SK-N-SH treated with all-trans-retinoic acid at 6 μM for 48 hours (cell line): ENCODE results near the gene OR2D3.

Source experiments
- PPARA ChIP-seq: fragments of 250-450 bp; sonication (Bioruptor Pico); IDR thresholded peaks from 2 replicates; pipeline ENCODE4 v1.5.0; 2020; ENCODE audit warnings: mild to moderate bottlenecking, borderline replicate concordance
- RARB ChIP-seq: fragments of 250-450 bp; sonication (Bioruptor Pico); IDR thresholded peaks from 2 replicates; pipeline ENCODE4 v1.8.0; 2021; ENCODE audit warnings: mild to moderate bottlenecking, moderate library complexity
- ZNF8 ChIP-seq: fragments of 450-650 bp; formaldehyde crosslinking; IDR thresholded peaks from 2 replicates; pipeline ENCODE4 v1.5.0; 2020; ENCODE audit warnings: mild to moderate bottlenecking, moderate library complexity

DNA sequence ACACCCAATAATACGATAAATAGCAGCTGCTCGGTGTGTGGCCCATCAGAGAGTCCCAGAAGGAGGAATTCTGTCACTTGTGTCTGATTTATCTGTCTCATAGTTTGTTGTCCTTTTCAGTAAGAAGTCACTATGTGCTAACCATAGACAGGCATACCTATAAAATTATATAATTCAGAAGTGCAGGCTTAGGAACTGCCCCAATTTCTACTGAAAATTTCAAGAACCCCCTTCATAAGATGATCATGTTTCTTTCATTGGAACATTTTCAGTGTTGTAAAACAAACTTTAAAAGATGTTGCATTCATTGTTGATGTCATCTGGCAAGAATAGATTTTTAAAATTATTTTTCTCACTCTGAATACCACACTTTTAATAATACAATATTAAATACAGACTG is 28.4 kb upstream of the OR2D3 start, which contains the start of gene OR2D2:
- TF ChIP-seq RARB (CRISPR knock-in tag) (no peak), ZNF8 (CRISPR knock-in tag) (no peak), PPARA (CRISPR knock-in tag) (no peak)
